OCI-LY3 (cell line): Measurements from ENCODE around the gene GNB5.

ENCODE experiments used
- EZH2phosphoT487 ChIP-seq: fragments of 200-600 bp; shearing (Covaris generic); IDR thresholded peaks from 2 replicates; pipeline ENCODE4 v1.6.1; 2018; ENCODE audit warnings: antibody characterized with exemption, mixed run types, low read depth
- TF ChIP-seq, protein P1 (sequence below): fragments of 200-600, 300-600 bp; sonication (generic); IDR thresholded peaks from 2 replicates; pipeline ENCODE4 v1.5.1; 2014; ENCODE audit warnings: antibody characterized with exemption, low read length, low read depth

GRCh38 chr15:52178765-52179164 is 12.4 kb downstream of the GNB5 start:
- TF ChIP-seq, protein P1, sequence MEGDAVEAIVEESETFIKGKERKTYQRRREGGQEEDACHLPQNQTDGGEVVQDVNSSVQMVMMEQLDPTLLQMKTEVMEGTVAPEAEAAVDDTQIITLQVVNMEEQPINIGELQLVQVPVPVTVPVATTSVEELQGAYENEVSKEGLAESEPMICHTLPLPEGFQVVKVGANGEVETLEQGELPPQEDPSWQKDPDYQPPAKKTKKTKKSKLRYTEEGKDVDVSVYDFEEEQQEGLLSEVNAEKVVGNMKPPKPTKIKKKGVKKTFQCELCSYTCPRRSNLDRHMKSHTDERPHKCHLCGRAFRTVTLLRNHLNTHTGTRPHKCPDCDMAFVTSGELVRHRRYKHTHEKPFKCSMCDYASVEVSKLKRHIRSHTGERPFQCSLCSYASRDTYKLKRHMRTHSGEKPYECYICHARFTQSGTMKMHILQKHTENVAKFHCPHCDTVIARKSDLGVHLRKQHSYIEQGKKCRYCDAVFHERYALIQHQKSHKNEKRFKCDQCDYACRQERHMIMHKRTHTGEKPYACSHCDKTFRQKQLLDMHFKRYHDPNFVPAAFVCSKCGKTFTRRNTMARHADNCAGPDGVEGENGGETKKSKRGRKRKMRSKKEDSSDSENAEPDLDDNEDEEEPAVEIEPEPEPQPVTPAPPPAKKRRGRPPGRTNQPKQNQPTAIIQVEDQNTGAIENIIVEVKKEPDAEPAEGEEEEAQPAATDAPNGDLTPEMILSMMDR: no peak
- no peak for TF ChIP-seq EZH2phosphoT487
